AG04449 (cell line): ENCODE measurements around the gene FRMD4B.

Experiments
- CTCF ChIA-PET: fragments of 350-600 bp; formaldehyde crosslinking; extraction: SDS; loops from one replicate; lab custom pipeline; 2021; ENCODE audit warnings: antibody characterized with exemption; lab: Yijun Ruan, JAX
- POLR2A ChIA-PET: fragments of 400-600, 350-600 bp; formaldehyde crosslinking; extraction: SDS; loops from one replicate; lab custom pipeline; 2020; ENCODE audit warnings: antibody characterized with exemption, inconsistent platforms; lab: Yijun Ruan, JAX
- DNase-seq: peaks from one replicate; pipeline ENCODE4 v3.0.0-alpha.2; 2010; ENCODE audit warnings: low read depth, low spot score
- H3K4me3 ChIP-seq: 2 replicates; pipeline ENCODE4 v1.5.1; 2011; ENCODE audit warnings: low read depth, mild to moderate bottlenecking, control low read depth, low read length
- TF ChIP-seq, protein P1 (sequence below): IDR thresholded peaks from one replicate; pipeline ENCODE4 v1.5.1; 2011; ENCODE audit warnings: mild to moderate bottlenecking, moderate library complexity, low read length, control low read depth, inconsistent platforms; ENCODE audit not compliant: insufficient read depth; ENCODE audit errors: missing control alignments

FRMD4B gene

DNA sequence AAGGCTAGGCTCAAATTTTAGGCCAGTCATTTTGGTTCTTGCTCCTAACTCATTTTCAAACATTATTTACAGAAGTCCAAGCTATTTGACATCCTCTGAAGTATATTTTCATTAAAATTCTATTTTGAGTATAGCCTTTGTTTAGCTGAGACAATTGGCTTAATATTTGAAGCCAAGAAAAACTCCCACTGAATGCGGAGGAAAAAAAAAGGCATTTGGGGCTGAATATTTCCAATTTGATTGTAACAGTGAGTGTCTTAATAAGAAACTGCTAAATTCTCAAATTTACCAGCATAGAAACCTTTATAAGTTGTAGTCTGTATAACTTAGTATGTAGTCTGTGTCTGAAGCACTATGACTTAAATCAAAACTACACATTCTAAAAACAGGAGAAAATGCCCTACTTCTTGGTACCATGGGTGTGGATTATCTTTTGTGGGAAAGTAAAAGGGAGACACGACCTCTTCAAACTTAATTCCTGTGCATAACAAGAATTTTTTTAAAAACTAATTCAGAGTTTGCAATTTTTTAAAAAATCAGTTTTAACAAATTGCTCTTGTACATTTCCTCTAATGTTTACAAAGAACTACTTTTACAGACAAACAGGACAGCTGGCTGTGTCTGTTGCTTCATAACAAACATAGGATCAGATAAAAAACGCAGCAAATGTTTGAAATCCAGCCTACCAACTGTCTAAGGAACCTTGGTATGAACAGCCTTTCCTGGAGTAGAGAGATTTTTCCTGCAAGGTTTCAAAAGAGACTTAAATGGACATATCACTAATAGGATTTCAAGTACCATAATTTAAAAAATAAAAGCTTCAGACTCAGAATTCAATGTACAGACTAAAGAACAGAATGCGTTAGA, 210.8 kb downstream of the FRMD4B start:
- no peak overlapping the region for H3K4me3 ChIP-seq
- no peak for DNase-seq

DNA sequence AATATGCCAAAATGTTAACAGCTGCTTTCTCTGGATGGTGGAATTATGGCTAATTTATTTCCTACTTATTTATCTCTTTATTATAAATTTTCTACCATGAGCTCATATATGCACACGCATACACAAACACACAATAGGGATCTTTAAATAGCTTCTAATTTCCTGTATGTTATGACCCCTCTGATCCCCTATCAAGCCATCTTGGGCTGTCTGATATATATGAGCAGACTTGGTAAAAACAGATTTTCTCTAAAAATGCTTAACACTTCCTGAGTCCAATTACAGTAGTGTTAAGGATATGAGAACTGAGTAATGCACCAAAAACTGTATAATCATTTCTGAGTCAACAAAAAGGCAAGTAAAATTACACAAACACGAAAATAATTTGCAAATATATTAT, 211.4 kb downstream of the FRMD4B start:
- no peak overlapping the region for H3K4me3 ChIP-seq
- POLR2A ChIA-PET = no interaction called here
- no peak for DNase-seq
- TF ChIP-seq, protein P1, sequence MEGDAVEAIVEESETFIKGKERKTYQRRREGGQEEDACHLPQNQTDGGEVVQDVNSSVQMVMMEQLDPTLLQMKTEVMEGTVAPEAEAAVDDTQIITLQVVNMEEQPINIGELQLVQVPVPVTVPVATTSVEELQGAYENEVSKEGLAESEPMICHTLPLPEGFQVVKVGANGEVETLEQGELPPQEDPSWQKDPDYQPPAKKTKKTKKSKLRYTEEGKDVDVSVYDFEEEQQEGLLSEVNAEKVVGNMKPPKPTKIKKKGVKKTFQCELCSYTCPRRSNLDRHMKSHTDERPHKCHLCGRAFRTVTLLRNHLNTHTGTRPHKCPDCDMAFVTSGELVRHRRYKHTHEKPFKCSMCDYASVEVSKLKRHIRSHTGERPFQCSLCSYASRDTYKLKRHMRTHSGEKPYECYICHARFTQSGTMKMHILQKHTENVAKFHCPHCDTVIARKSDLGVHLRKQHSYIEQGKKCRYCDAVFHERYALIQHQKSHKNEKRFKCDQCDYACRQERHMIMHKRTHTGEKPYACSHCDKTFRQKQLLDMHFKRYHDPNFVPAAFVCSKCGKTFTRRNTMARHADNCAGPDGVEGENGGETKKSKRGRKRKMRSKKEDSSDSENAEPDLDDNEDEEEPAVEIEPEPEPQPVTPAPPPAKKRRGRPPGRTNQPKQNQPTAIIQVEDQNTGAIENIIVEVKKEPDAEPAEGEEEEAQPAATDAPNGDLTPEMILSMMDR = no peak
- CTCF ChIA-PET = interaction anchor here (1.0 to 7.7 kb wide), 4 partner anchors 10 to 251 kb away, joined by 4 to 62 read pairs (median 15); no protein-coding TSS in a partner anchor

More for the DNA sequence above, 210.8 kb downstream of the FRMD4B start:
- CTCF ChIA-PET = interaction anchor here (1.7 to 7.7 kb wide), 4 partner anchors 14 to 250 kb away, joined by 7 to 62 read pairs (median 15); no protein-coding TSS in a partner anchor
- POLR2A ChIA-PET = no interaction called here
- TF ChIP-seq, protein P1 = no peak

DNA sequence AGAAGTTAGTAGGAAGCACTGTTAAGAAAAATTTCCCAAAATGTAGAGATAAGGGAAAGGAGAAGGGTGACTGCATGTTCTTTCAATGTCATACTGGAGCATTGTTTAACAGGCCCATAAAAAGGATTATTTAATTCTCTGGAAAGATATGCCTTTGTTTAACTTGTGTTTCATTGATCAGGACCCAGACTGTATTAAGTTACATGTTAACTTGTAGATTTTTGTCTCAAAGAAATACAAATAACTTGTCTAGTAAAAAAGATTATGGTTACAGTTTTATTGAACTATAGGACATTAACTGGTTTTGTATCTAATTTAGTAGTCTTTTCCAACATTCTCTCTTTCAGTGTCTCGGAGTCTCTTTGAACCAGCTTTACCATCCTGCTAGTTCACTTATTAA, 213.8 kb downstream of the FRMD4B start:
- ChIA-PET CTCF (interaction anchor here (1.0 to 7.7 kb wide), 3 partner anchors 11 to 138 kb away, joined by 4 to 62 read pairs (median 16); no protein-coding TSS in a partner anchor), POLR2A (interaction anchor here (0.6 kb wide), 1 partner anchor 30 kb away, joined by 3 read pairs; no protein-coding TSS in a partner anchor)
- TF ChIP-seq, protein P1 = no peak
- H3K4me3 ChIP-seq = no peak overlapping the region
- no peak for DNase-seq

DNA sequence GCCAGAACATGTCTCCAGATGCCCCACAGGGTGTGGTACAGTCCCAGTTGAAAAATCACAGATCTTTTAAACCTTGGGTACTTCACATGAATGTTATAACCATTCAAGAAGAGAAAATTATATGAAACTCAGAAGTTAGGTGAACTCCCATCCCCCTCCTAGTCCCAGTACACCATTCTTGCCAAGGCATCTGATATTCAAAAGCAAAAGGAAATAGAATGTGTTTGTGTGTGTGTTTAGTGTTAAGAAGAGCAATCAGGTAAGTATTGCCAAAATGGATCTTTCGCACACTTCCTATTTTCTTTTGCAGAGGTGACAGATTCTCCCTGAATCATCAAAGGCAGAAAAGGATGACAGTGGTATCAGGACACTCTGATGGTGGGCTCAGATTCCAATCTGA, 219.4 kb downstream of the FRMD4B start:
- no peak overlapping the region for H3K4me3 ChIP-seq
- TF ChIP-seq, protein P1 = no peak
- POLR2A ChIA-PET = no interaction called here
- CTCF ChIA-PET = interaction anchor here (9.7 to 12.9 kb wide), 2 partner anchors 142 to 259 kb away, joined by 254 to 365 read pairs; no protein-coding TSS in a partner anchor
- no peak for DNase-seq

DNA sequence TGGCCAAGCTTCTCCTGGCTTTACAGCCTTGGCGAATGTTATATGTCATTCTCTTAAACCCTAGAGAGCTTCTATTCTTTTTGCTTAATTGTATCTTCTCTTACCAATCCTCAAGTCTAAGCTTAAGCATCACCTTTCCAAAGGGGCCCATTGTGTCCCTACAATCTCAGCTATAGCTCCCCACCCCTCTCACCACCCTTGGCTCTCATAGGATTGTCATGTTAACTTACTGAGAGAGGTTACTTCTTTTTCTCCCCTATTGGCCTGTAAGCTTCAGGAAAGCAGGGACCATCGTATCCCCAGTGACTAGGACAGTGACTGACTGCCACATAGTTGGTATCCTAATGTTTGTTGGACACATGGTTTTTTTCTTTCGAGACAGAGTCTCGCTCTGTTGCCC, 220.1 kb downstream of the FRMD4B start:
- DNase-seq = no peak
- ChIA-PET POLR2A (no interaction called here), CTCF (interaction anchor here (0.8 to 12.9 kb wide), 4 partner anchors 143 to 506 kb away, joined by 3 to 365 read pairs (median 128); no protein-coding TSS in a partner anchor)
- TF ChIP-seq, protein P1 = no peak
- no peak overlapping the region for H3K4me3 ChIP-seq

DNA sequence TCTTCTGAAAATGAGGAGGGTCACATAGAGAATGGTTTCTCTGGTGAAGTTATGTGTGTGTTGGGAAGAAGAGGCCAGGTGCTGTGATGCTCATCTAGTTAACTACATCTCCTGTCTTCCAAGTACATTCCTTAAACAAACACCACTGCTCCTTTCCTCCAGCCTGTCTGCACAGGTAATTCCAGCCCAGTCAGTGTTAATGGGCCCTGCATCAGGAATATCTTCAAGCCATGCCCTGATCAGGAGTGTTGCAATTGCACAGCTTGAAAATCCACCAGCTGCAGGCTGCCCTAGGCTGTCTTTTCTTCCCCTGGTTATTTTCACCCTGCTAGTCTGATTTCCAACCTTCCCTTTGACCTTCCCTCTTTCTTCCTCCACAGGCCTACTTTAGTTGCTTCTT, 221.6 kb downstream of the FRMD4B start:
- ChIA-PET POLR2A (no interaction called here), CTCF (interaction anchor here (1.6 to 12.9 kb wide), 4 partner anchors 10 to 261 kb away, joined by 4 to 365 read pairs (median 148); no protein-coding TSS in a partner anchor)

More for the DNA sequence above, 221.6 kb downstream of the FRMD4B start:
- DNase-seq = no peak
- H3K4me3 ChIP-seq = no peak overlapping the region
- TF ChIP-seq, protein P1 = no peak
